GM19328 (cell line): ENCODE results near the gene HMGXB4.
"Not testable (repeated sequence)": the region's sequence is repeated elsewhere in the genome, so short reads cannot be mapped to it uniquely, and the experiment has no call there.

Experiments used
- ATAC-seq: cut with Tn5 transposase; IDR thresholded peaks from one replicate; pipeline ENCODE4 v1.9.1; 2021; ENCODE audit warnings: mild to moderate bottlenecking, moderate library complexity; ENCODE audit not compliant: unreplicated experiment

Gene HMGXB4

GRCh38 chr22:35257321-35258190 is at the start of gene HMGXB4:
HMGXB4 (plus strand) TSS chr22:35257493; CDS start chr22:35262391, 4,898 bp downstream.
- ATAC-seq: peak; percentile 74

- ATAC-seq: no peak
These were observed 49.3 kb upstream of the HMGXB4 start for GRCh38 chr22:35208003-35208402.

GRCh38 chr22:35209203-35209602 is 48.1 kb upstream of the HMGXB4 start:
- ATAC-seq: no peak

GRCh38 chr22:35212009-35212408 is 45.3 kb upstream of the HMGXB4 start:
- no peak for ATAC-seq

GRCh38 chr22:35212996-35213395 is 44.3 kb upstream of the HMGXB4 start:
- ATAC-seq: no peak

- no peak for ATAC-seq
These were observed 42.3 kb upstream of the HMGXB4 start for GRCh38 chr22:35214968-35215367.

GRCh38 chr22:35215993-35216392 is 41.3 kb upstream of the HMGXB4 start:
- ATAC-seq: no peak

GRCh38 chr22:35217527-35217926 is 39.8 kb upstream of the HMGXB4 start:
- no peak for ATAC-seq

GRCh38 chr22:35218079-35218478 is 39.2 kb upstream of the HMGXB4 start:
- ATAC-seq: no peak

- ATAC-seq: no peak
These were observed 38.3 kb upstream of the HMGXB4 start for GRCh38 chr22:35219012-35219411.

GRCh38 chr22:35220221-35220620 is 37.1 kb upstream of the HMGXB4 start:
- ATAC-seq: no peak

- no peak for ATAC-seq
These were observed 32.3 kb upstream of the HMGXB4 start for GRCh38 chr22:35225010-35225409.

- ATAC-seq: no peak
These were observed 30.2 kb upstream of the HMGXB4 start for GRCh38 chr22:35226958-35227647.

GRCh38 chr22:35229865-35230264 is 27.4 kb upstream of the HMGXB4 start:
- no peak for ATAC-seq

GRCh38 chr22:35230417-35230816 is 26.9 kb upstream of the HMGXB4 start:
- no peak for ATAC-seq

- ATAC-seq: no peak
These were observed 26.3 kb upstream of the HMGXB4 start for GRCh38 chr22:35230839-35231584.

GRCh38 chr22:35231585-35232084 is 25.7 kb upstream of the HMGXB4 start:
- ATAC-seq: no peak

GRCh38 chr22:35238749-35239148 is 18.5 kb upstream of the HMGXB4 start:
- not testable (repeated sequence) for ATAC-seq

GRCh38 chr22:35244507-35244906 is 12.8 kb upstream of the HMGXB4 start:
- not testable (repeated sequence) for ATAC-seq

GRCh38 chr22:35250156-35250555 is 7.1 kb upstream of the HMGXB4 start:
- no peak for ATAC-seq

GRCh38 chr22:35253946-35254345 is 3.3 kb upstream of the HMGXB4 start:
- ATAC-seq: no peak
